ENCODE measurements around the gene RIOK1. TPM values are rescaled to one million over a fixed set of nuclear protein-coding genes. Genes with fewer than 3 reads are reported as not detected.

Gene RIOK1
- total and polyA plus RNA-seq, 2 of the 13 experiments (the other 11 are each of a cell fraction or from before 2014, with no cell fraction given) = 9.4 to 37.8 TPM

DNA sequence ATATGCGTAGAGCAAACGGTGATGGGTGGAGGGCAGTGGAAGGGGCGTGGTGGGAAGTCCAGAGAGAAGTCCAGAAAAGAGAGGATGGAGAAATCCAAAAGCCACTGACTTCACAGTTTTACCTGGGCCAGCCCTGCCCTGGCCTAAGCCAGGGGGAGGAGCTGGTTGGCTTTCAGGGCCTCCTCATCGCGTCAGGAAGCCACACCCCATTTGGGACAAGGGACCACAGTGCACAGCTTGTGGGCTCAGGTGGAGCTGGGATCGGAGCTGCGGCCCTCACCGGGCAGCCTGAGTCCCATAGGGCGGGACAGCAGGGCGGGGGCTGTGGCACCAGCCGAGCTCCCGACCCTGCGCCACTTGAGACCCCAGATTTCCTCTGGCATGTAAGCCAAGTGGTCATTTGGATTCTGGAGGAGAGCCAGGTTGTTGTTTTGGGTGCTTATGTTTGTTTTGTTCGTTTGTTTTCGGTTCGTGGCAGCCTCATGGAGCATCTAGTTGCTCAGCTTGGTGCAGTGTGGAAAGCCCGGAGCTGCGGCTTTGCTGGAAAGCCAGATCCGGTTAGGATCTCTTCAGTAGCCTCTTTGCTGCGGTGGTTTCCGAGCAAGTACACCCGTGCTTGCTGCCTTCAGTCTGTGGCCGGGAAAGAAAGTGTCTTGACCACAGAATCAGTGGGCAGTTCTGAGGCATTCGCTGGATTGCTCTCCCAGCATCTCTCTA, 42.2 kb downstream of the RIOK1 start (continued):
- no peak for TF ChIP-seq ZNF354B (CRISPR knock-in tag; IDR thresholded peaks at IDR 0.05)
- TF ChIP-seq ZNF264 (CRISPR knock-in tag; IDR thresholded peaks at IDR 0.05) = 0 out of 2 replicates have a peak, but pooled peaks have one; percentile 7
- TF ChIP-seq EEA1 (CRISPR knock-in tag; IDR thresholded peaks at IDR 0.05; ENCODE audit: borderline replicate concordance) = no peak
- no peak for TF ChIP-seq LBX2 (CRISPR knock-in tag; IDR thresholded peaks at IDR 0.05; ENCODE audit: borderline replicate concordance)
- no peak for TF ChIP-seq ZNF460 (CRISPR knock-in tag; IDR thresholded peaks at IDR 0.05; ENCODE audit: borderline replicate concordance)
- TF ChIP-seq ZNF710 (CRISPR knock-in tag; IDR thresholded peaks at IDR 0.05; ENCODE audit: borderline replicate concordance) = 0 out of 2 replicates have a peak, but pooled peaks have one; percentile 47
- no peak for TF ChIP-seq ZNF383 (CRISPR knock-in tag; IDR thresholded peaks at IDR 0.05; ENCODE audit: borderline replicate concordance)
- TF ChIP-seq KAT8 (CRISPR knock-in tag; IDR thresholded peaks at IDR 0.05) = no peak
- TF ChIP-seq CEBPB (IDR thresholded peaks at IDR 0.05; ENCODE audit: borderline replicate concordance, low read depth, low read length) = no peak
- TF ChIP-seq, protein P1, sequence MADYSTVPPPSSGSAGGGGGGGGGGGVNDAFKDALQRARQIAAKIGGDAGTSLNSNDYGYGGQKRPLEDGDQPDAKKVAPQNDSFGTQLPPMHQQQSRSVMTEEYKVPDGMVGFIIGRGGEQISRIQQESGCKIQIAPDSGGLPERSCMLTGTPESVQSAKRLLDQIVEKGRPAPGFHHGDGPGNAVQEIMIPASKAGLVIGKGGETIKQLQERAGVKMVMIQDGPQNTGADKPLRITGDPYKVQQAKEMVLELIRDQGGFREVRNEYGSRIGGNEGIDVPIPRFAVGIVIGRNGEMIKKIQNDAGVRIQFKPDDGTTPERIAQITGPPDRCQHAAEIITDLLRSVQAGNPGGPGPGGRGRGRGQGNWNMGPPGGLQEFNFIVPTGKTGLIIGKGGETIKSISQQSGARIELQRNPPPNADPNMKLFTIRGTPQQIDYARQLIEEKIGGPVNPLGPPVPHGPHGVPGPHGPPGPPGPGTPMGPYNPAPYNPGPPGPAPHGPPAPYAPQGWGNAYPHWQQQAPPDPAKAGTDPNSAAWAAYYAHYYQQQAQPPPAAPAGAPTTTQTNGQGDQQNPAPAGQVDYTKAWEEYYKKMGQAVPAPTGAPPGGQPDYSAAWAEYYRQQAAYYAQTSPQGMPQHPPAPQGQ (CRISPR knock-in tag; IDR thresholded peaks at IDR 0.05; ENCODE audit: borderline replicate concordance) = no peak
- no peak for TF ChIP-seq MAFK (conservative IDR thresholded peaks at IDR 0.05 in 1 of 2, IDR thresholded peaks at IDR 0.05 in 1 of 2; ENCODE audit: low read length in 2 of 2)
- no peak for TF ChIP-seq ZMAT5 (CRISPR knock-in tag; IDR thresholded peaks at IDR 0.05; ENCODE audit: borderline replicate concordance, low read depth)

Data from HepG2 (cell line).